GM18526 (cell line): ENCODE data around the gene ITSN1.

ENCODE experiments used
- POLR2A ChIP-seq: IDR thresholded peaks from 3 replicates; pipeline ENCODE4 v1.6.1; 2011; ENCODE audit not compliant: insufficient read length; ENCODE audit errors: extremely low read depth

The ITSN1 gene

DNA sequence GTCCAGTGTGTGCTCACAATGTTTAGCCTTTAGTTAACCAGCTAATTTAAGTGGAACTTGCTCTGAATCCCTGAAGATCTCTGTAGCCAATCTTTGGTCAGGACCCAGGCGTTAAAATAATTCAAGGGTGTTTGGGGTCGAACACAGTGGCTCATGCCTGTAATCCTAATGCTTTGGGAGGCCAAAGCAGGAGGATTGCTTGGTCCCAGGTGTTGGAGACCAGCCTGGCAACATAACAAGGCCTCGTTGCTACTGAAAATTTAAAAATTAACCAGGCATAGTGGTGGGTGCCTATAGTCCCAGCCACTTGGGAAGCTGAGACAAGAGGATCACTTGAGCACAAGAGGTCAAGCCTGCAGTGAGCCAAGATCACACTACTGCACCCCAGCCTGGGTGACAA lies 94.3 kb downstream of the ITSN1 start:
- TF ChIP-seq POLR2A: no peak

DNA sequence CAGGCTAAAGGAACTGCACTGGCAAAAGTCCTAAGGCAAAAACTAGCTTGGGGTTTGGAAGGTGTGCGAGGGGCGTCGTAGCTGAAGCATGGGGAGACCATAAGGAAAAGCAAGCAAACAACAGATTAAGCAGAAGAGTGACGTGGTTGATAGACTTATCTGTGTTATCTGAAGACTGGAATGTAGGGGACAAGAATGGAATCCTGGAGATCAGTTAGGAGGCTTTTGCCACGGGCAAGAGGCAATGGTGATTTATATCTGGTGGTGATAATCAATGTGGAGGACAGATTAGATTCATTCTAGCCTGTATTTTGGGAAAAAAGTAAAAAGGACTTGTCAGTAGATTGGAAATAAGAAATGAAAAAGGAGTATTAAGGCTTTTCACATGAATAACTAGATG lies 97.4 kb downstream of the ITSN1 start:
- TF ChIP-seq POLR2A: no peak

DNA sequence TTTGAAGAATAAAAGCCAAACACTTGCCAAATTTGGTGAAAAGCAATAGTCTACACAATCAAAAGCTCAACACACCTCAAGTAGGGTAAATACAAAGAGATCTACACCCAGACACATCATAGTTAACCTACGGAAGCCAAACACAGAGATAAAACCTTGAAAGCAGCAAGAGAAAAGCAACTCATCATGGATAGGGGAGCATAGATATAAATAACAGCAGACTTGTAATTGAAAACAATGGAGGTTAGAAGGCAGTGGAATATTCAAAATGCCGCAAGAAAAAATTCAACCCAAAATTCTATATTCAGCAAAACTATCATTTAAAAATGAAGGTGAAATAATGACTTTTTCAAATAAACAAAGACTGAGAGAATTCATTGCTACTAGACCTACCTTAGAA lies 105.1 kb downstream of the ITSN1 start:
- no peak for TF ChIP-seq POLR2A

DNA sequence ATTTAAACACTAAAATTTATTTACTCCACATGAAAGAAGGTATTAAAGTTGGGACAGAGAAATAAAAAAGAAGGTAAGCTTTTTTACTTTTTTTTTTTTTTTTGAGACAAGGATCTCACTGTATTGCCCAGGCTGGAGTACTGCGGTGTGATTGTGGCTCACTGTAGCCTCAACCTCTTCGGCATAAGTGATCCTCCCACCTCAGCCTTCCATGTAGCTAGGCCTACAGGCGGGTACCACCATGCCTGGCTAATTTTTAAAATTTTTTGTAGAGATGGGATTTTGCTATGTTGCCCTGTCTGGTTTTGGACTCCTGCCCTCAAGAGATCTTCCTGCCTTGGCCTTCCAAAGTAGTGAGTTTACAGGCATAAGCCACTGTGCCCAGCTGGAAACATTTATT lies 106.6 kb downstream of the ITSN1 start:
- TF ChIP-seq POLR2A: no peak

DNA sequence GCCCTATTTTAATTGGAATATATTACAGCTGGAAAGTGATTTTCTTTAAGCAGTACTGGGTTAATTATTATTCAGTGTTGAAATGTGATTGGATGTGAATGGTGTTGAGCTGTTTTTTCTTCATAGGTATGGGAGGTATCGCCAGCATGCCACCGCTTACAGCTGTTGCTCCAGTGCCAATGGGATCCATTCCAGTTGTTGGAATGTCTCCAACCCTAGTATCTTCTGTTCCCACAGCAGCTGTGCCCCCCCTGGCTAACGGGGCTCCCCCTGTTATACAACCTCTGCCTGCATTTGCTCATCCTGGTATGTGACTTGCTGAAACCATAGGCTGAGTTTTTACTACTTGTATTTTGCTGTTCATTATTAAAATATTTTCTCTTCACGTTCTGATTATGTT lies 107.7 kb downstream of the ITSN1 start:
- TF ChIP-seq POLR2A: no peak

DNA sequence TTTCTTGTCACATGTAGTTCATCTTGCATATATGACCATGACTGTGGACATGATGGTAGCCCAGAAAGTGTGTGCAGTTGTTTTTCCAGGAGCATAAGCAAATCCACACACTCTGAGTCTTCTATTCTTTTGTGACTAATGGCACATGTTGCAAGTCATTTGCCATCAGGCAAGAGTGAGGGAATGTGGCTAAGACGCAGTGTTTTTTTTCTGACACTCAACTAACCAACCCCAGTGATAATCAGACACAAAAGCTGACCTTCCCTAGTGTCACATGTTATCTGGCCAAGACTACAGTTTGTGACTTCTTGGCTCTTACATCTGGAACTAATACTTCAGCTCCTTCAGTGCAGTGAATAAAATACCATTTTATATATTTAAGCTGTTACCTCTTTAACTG lies 108.8 kb downstream of the ITSN1 start:
- no peak for TF ChIP-seq POLR2A

DNA sequence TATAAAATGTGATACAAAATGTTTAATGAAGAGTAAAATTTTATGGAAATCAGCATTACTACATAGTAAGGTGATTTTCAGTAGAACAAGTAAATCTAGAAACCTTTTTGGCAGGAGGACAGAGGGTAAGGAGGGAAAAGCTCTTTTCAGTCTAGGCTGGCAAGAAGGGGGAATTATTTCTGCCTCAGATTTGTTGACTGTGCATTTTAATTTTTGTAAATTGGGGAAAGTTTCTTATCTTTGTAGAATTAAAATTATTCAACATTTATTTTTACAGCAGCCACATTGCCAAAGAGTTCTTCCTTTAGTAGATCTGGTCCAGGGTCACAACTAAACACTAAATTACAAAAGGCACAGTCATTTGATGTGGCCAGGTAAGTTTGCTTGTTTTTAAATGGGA lies 109.2 kb downstream of the ITSN1 start:
- no peak for TF ChIP-seq POLR2A

DNA sequence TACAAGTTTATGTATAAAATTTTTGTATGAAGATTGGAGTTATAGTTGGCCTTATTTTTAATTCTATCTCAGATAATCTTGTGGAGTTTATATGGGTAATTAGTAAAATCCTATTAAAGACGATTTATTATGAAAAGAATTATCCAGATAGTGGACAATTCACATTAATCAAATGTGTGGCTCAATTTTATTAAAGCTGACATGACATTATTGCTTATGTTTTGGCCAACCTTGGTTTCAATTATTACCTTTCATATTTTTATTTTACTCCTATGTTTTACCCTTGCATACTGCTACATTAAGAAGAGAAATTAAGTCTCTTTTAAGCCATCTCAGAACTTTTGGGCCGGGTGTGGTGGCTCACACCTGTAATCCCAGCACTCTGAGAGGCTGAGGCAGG lies 110.0 kb downstream of the ITSN1 start:
- no peak for TF ChIP-seq POLR2A

DNA sequence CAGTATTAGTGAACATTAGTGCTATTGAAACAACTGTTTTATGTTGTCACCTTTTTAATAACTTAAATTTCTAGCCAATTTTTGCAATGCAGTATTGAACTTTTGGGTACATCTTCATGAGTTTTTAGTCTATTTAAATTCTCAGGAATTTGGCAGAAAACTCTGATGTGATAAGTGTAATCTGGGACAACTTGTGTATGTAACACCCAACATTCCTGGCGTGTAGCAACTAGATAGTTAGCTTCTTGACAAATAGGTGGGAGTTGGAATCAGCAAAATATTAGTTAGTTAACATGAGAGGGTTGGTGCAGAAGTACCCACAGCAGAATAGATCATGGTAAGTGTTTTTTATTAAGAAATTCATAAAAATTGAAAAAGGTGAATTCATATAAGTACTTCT lies 111.6 kb downstream of the ITSN1 start:
- no peak for TF ChIP-seq POLR2A

DNA sequence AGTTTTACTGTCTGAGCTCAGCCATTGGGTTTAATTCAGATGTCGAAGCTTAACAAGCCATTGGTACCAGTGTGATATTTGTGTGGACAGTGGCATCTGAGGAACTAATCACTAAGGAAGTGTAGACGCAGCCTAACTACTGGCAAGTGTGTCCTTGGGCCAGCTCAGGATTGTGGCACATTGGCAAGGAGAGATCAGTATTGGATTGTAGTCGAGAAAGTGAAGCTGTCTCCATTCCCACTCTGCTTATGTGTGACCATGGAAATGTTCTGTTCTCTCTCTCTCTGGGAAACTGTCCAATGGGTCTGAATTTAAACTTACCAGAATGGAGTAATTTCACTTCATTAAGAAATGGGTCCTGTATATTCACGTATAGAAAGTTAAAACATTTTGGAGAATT lies 112.2 kb downstream of the ITSN1 start:
- TF ChIP-seq POLR2A: no peak

DNA sequence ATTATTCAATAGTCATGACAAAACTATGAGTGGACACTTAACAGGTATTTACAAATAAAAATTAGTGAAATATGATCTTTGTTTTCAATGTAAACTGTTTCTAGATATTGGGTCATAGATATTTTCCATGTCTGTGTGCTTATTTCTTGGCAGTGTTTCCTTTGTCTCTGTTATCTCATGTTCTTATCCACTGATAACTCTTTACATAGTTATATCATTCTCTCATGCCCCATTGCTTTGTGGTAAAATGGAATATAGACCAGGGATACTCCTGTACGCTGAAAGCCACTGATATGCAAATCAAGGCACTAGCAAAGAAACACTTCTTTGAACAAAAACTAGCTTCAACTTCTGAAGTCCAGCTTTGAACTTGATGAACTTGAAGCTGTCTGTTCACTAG lies 113.1 kb downstream of the ITSN1 start:
- TF ChIP-seq POLR2A: no peak

DNA sequence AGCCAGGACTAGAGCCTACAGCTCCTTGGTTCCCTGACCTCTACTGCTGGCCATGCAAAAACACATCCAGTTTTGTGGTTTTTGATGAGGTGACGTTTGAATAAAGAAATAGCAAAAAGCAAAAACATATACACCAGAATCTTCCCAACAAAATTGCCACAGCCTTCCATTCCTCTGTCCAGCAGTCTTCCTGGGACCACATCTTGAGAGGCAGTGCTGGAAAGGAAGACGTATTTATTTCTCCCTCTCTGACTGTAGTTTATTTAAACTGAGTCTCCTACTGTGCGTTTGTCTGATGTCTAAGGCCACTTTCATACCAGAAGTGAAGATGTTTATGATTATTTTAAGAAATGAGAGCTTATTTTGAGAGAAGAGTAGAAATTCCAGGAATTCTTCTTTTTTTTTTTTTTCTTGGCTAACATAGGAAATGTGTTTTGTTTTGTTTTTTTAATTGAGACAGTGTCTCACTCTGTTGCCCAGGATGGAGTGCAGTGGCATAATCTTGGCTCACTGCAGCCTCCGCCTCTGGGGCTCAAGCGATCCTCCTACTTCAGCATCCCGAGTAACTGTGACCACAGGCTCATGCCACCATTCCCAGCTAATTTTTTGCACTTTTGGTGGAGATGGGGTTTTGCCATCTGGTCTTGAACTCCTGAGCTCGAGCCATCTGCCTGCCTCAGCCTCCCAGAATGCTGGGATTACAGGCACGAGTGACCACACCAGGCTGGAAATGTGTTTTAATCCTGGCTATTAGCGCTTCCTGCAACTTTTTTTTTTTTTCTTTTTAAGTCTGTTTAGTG lies 118.5 kb downstream of the ITSN1 start:
- no peak for TF ChIP-seq POLR2A

DNA sequence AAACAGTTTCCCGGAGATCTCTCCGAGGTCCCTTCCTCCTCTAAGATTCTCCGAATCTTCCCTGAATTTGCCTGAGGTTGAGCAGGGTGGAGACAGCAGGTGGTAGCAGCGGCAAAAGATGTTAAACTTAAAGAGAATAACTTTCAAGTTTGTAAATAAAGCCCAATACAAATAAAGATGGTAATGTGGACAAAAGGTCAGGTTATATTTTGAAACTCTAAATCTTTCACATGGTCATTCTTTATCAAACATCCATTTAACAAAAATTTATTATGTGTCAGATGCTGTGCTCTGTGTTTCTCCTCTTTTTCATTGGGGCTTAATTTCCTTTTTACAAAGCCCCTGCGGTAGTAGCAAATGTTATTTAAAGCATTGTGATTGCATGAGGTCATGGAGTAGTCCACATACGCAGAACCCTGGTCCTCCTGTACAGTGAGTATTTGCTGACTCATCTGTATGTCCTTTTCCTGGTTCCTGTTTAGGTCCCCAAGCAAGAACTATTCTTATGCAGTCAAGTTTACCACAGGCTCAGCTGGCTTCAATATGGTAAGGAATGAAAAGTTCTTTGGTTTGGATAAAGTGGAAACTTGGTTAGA lies 119.2 kb downstream of the ITSN1 start:
- TF ChIP-seq POLR2A: no peak

DNA sequence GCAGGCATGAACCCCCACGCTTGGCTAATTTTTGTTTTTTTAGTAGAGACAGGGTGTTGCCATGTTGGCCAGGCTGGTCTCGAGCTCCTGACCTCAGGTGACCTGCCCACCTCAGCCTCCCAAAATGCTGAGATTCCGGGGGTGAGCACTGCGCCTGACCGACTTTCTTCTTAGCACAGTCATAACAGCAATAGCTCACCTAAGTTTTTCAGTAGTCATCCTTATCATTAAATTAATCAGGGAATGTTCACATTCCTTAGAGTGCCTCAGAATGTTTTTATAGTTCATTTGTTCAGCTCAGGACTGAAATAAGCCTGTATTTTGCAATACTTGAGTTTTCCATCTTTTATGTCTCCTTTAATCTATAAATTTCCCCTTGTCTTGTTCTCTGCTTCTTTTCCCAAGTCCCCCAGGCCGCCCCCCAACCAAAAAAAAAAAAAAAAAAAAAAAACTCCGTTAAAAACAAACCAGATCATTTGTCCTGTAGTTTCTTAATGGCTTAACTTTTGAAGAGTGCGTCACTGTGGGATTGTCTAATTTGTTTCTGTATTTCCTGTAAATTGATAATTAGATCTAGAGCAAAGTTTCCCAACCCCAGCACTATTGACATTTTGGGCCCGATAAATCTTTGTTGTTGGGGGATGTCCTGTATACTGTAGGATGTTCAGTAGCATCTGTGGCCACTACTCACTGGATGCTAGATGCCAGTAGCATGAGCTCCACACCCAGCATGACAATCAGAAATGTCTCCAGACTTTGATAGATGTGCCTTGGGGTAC lies 120.7 kb downstream of the ITSN1 start:
- no peak for TF ChIP-seq POLR2A

DNA sequence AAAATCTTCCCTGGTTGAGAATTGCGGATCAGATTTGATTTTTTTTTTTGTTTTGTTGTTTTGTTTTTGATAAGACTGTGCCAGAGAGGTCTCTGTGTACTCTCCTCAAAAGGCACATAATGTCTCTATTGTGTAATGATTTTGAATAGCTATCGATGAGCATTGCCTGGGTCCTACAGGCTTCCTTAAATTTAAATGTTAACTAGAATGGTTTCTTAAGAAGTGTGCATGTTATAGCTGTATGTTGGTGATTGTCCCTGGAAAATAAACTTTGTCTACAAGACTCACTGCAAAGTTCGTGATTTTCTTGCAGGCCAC lies 121.2 kb downstream of the ITSN1 start:
- TF ChIP-seq POLR2A: no peak

DNA sequence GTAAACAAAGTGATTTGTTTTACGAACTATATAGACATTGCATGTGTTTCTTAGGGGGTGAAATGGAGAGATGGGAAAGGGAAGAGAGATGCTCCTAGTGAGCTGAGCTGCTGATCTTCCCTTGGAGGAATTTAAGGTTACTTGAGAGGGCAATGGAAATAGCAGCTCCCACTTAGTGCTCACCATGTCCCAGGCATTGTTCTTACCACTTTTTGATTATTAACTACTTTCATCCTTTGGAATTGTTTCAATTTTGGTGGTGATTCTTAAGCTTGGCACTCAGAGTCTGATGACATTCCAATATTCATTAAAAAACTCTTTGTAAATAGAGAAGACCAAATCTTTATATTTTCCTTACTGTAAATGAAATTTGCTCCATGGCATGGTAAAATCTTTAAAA lies 124.9 kb downstream of the ITSN1 start:
- no peak for TF ChIP-seq POLR2A
